NCI-H1930 (cell line): ENCODE measurements around the gene ST6GALNAC1.

ENCODE experiments used
- DNase-seq, 2 experiments: peaks; one replicate each; lab custom pipeline; 2025; lab: John Stamatoyannopoulos, UW

ST6GALNAC1 gene

DNA sequence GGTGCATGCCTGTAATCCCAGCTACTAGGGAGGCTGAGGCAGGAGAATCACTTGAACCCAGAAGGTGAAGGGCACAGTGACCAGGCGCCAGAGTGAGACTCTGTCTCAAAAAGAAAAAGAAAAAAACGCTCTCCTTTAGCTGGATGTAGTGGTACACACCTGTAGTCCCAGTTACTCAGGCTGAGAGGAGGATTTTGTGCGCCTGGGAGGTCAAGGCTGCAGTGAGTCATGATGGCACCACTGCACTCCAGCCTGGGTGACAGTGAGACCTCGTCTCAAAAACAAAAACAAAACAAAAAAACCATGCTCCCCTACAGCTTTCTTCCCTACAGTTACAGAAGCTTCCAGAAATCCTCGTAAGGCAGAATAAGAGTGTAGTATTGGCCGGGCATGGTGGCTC lies 33.1 kb upstream of the ST6GALNAC1 start:
- DNase-seq = no peak

DNA sequence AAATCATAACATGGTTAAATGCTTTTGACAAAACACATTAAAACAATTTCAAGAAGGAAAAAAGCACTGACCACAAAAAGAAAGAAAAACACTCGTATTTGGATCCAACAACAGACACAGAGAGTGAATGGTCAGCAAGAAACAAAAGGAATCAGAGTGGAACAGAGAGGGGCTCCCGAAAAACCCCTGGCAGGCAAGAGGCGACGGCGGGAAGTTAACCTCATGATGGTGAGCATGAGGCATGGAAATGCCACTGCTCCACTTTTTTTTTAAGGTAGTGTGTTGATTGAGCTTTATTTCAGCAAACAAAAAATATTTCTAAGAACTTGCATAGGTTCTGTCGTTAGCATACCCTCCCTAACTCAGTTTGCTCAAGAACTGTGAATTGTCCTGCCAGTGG lies 32.1 kb upstream of the ST6GALNAC1 start:
- DNase-seq = no peak

DNA sequence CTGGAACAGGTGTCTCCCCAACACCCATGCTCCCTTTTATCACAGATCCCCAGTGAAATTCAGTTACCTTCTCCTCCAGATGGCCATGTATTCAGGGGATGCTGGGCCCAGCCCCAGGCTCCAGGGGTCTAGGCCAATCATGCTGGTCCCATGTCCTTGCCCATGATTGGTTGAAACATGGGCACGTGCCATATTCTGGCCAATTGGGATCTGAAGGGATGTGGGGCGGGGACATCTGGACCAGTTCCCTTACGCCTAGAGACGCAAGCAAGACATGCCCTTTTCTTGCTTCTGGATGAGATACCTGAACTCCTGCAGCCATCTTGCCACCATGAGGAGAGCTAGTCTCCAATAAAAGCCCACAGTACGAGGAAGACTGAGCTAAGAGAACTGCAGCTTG lies 31.0 kb upstream of the ST6GALNAC1 start:
- no peak for DNase-seq

DNA sequence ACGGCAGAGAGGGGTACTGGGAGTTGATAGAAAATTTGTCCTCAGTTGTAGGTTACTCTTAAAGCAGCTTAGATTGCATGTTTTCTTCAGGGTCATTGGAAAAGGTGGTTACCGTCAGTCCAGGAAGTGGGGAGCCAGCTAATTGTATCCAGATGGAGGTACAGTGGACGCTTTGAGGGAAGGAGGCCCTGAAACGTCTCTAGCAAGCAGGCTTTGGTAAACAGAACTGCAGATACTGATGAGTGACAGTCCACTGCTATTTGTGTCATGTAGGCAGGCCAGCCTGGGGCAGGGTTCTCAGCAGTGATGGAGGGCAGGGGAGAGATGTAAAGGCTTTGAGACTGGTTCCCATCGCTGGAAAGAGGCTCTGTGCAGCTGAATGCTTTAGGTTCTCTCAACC lies 30.2 kb upstream of the ST6GALNAC1 start:
- DNase-seq = no peak

DNA sequence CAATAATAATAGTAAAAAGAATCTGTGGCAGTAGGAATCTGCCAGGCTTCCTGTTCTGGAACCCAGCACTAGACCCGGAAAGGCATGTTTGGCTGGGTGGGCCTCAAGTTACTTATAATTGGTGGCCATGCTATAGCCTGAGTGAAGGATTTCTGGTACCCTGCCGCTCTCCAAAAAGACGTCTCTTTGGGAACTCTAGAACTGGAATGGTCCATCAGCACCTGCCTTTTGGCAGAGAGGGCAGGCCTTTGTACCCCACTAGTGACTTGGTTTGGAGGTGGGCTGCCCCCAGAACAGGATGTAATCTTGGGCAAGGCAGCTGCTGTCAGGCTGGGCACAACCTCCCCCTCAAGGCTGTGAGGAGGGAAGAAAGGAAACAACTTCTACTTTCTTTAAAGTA lies 29.3 kb upstream of the ST6GALNAC1 start:
- DNase-seq = no peak

DNA sequence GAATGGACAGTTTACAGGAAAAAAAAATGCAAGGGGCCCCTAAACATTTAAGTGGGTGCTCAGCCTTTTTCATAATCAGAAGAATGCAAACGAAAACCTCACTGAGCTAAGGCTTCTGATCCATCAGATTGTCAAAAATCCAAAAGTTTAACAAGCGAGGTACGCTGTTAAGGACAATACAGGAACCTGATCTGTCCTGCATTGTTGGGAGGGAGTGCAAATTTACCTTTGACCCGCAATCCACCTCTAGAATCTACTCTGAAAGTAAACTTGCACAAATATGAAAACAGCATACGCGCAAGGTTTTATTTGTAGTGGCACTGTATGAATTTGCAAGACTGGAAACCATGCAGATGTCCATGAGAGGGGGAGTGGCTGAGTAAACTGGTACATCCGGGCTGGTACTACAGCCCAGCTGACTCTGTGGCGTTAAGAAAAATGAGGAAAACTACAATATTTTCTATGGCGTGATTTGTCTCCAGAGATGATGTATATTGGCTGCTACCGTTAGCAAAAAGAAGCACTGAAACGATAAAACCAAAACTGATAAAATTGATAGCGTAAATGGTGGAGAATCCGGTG lies 28.8 kb upstream of the ST6GALNAC1 start:
- no peak for DNase-seq

DNA sequence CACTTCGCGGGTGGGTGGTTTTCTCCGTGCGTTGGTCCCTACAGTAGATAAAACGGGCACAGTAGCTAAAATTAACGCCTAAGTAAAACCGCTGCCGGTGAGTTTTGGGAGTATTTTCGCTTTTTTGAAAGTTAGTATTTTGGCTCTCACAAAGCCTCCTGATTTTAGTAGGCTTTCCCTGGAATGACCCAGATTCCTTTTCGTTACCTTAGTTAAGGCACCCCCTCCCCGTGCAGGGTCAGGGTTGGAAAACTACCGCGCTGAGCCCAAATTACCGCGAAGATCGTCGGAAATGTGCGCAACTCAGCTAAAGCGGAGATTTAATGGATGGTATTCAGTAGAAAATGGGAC lies 28.3 kb upstream of the ST6GALNAC1 start:
- no peak for DNase-seq

DNA sequence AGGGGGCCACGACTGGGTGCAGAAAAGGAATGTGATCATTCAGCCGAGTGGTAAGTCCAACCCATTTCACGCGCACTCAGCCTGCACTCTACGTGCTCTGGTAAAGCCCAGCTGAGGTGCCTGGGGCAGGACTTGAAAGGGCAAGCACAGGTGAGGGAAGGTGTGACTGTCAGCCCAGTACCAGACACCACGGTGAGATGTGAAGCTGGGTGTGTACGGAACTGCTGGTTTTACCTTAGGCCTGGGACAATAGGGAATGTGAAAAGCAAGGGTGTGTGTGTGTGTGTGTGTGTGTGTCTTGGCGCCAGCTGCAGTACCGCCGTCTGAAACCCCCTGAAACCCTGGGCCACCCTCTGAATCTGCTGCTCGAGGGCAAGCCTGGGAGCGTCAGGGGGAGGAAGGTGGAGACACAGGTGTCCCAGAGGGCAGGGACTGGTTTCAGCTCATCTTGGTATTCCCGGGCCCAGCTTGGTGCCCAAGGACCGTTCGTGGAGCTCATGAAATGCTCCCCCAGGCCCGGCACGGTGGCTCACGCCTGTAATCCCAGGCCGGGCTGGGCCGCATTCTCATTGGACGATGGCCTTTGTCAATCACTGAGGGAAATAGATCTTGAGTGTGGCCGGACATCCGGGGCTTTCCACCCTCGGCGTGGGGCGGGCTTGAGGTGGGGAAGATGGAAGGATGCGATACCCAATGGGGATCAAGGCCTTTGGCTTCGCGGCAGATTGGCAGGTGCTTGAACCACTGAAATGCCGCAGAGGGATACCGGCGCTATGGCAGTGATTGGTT lies 27.8 kb upstream of the ST6GALNAC1 start:
- DNase-seq = peak; percentile 99 to 100

DNA sequence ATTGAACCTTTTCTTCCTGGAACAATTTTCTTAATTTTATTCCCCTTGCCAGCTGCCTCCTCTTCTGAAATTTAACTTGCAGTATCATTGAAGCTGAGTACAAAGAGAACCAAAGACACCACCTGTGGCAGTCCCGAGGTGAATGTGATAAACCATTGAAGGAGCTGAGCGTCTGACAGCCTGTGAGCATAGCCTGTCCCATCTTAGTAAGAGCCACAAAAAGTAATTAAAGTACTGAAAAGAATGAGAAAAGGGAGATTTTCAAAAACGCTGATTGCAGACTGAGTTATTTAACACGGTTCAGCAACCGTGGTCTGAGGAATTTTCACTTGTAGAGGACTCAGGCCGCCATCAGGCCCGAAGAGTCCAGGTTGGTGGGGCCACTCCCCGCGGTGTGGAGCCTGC lies 27.2 kb upstream of the ST6GALNAC1 start:
- DNase-seq = no peak

DNA sequence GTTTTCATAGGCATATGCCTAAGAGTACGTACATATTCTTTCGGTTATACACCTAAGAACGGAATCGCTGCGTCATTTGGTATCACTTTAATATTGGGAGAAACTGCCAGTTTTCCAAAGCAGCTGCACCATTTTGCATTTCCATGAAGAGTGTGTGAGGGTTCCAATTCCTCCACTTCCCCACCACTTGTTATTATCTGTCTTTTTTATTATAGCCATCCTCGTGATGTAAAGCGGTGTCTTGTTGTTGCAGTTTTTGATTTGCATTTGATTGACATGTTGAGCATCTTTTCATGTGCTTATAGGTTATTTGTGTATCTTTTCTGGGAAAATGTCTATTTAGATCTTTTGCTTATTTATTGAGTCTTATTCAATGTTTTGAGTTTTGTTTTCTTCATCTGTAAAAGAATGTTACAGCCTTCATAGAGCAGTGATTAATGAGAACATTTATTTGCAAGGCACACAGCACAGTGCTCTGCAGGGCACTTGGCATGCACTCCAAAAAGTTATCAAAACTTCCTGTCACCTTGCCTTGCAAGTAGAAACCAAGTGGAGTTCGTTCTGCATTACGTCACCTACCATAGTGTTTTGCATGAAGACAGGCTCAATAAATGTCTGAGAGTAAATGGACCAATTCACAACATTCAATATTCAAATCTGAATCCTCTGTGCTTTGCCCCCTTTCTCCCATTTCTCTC lies 26.6 kb upstream of the ST6GALNAC1 start:
- DNase-seq = no peak

DNA sequence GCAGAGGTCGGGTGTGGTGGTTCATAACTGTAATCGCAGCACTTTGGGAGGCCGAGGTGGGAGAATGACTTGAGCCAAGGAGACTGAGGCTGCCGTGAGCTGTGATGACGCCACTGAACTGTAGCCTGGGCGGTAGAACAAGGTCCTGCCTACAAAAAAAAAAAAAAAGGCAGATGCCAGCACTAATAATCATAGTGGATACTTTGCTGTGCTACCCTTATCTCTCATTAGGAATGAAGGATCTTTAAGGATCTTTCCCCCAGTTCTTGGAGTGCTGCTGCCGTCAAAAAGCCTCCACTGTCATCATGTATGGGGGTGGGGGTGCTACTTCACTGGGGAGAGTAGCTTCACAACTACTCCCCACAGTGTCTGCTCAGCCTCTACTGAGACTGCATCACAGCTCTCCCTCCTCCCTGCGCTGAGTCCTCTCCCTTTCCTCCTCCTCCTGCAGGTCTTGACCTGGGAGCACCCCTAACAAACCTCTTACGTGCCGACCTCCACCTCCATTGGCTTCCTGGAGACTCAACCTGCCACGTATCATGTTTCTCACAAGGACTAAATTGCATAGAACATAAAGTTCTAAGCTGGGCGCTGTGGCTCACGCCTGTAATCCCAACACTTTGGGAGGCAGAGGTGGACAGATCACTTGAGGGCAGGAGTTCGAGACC lies 24.4 kb upstream of the ST6GALNAC1 start:
- DNase-seq = no peak

DNA sequence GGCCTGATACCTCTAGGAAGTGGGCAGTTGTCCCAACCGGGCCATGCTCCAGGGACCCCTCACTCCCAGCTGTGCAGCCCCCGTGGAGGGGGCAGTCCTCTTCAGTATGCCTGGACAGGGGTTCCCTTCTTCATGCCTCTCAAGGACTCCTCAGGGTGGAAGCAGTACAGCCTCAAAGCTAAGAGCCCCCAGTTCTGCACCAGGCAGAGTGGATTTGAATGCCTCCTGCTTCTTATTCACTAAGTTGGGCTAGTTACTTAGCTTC lies 23.9 kb upstream of the ST6GALNAC1 start:
- DNase-seq = no peak

DNA sequence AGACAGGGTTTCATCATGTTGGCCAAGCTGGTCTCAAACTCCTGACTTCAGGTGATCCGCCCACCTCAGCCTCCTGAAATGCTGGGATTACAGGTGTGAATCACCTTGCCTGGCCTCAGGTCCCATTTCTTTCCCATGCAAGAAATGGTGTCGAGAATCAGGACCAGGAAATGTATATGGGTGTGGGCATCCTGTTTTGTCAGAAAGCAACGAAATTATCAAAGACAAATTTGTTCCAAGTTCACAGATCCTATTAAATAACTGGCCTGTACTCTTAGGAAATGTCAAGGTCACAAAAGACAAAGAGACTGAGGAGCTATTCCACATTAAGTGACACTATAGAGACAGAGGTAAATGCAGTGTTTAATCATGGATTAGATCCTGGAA lies 17.1 kb upstream of the ST6GALNAC1 start:
- no peak for DNase-seq

DNA sequence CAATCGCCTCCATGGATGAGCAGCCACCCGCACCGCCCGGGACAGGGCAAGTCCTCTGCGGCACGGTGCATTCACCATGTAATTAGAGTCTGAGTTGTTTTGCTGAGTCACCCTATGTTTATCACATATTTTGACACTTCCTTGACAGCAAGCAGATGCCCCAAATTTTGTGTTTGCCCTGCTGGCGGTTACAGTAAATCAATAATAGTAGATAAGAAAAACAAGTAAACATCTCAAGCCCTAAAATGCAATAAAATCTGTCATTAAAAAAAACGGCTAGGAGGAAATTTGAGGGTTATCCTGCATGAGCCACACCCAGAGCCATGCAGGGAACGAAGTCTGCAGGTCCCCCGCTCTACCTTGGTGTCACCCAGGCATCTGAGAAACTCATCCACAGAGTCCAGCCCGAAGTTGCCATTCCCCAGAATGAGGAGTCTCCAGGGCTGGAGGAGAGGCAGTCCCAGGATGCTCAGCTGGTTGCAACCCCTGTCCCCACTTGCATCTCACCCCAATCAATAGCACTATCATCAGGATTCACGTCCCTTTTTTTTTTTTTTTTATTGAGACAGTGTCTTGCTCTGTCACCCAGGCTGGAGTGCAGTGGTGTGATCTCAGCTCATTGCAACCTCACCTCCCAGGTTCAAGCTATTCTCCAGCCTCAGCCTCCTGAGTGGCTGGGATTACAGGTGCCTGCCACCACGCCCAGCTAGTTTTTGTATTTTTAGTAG lies 16.5 kb upstream of the ST6GALNAC1 start:
- DNase-seq = no peak

DNA sequence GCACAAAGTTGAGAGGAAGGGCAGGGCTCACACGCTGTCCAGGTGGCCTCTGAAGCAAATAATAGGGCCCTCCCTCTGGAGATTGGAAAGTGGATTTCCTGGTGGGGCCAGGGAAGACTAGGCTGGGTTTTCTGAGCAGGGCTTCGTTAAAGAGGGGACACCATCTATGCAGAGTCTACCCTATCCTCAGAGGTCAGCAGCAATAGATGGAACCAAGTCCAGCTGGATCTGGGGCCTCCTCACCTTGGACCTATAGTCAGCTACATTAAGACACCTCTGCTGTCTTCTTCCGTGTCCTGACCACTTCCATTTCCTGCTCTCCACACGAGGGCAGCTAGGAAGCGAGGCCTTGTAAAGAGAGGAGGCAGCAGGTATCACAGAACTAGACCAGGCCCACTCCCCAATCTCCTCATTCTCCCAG lies 14.7 kb upstream of the ST6GALNAC1 start:
- no peak for DNase-seq

DNA sequence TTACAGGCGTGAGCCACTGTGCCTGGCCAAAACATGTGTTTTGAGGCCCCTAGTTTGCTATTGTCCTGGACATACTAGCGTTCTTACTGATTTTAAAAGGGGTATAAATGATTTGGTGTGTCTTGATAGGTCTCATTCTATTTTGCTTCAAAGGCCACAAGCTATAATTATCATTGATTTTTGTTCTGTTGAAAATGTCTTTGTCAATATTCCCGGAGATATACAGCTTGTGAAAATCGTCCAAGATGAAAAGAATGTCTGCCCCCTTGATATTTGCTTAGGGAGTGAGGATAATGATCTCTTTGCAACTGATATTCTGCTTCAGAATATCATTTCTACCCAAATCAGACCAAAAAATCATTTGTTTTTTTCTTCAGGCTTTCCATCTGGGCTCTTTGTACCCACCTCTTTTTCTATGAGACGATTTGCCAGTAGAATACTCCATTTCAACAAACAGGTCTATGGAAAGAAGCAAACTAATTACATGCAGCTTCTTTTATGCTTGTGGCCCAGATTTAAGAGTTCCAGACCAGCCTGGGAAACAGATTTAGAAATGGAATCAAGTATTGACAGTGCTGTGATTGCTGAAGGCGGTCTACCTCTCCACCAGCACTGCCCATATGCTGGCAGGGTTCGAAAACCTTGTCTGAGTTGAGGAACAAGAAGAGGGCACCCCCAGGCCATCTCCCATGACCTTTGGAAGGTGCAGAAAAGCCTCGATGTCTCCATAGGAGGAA lies 14.1 kb upstream of the ST6GALNAC1 start:
- DNase-seq = no peak

DNA sequence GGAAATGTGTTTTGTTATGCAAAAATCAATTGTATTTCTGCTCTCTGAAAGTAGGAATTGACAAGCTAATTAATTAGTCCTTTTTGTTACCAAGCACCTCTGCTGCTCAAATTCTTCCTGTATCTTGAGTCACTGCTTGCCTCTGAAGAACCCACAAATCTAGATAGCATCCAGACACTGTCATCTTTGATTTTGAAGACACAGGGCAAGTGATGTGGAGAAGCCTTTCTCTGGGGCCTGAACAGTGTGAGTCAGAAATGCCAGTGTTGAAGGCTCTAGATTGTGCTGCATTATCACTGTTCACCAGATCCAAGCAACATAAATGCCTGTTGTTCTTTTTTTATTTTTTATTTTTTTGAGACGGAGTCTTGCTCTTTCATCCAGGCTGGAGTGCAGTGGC lies 10.9 kb upstream of the ST6GALNAC1 start:
- DNase-seq = no peak

DNA sequence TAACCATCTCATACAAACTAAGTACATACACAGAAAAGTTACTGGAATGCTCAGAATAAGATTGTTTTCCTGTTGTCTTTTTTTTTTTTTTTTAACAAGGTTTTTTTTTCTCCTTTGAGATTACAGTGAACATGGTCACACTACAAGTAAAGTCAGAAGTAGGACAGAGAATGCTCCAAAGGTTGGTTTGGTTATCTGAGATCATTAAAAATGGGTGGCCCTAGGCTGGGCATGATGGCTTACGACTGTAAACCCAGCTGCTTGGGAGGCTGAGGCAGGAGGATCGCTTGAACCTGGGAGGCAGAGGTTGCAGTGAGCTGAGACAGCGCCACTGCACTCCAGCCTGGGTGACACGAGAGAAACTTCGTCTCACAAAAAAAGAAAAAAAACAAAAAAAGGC lies 6.9 kb upstream of the ST6GALNAC1 start:
- no peak for DNase-seq

DNA sequence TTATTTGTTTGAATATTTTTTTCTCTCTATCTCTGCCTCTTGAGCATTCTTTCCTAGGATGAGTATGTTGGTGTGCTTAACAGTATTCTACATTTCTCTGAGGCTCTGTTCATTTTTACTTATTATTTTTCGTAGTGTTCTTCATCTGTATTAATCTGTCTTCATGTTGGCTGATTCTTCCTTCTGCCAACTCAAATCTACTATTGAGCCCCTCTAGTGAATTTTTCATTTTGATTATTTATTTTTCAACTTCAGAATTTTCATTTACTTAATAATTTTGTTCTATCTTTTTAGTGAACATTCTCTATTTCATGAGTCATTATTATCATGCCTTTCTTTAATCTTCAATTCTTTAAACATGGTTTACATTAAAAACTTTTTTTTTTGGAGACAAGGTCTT lies 3.2 kb upstream of the ST6GALNAC1 start:
- DNase-seq = no peak

DNA sequence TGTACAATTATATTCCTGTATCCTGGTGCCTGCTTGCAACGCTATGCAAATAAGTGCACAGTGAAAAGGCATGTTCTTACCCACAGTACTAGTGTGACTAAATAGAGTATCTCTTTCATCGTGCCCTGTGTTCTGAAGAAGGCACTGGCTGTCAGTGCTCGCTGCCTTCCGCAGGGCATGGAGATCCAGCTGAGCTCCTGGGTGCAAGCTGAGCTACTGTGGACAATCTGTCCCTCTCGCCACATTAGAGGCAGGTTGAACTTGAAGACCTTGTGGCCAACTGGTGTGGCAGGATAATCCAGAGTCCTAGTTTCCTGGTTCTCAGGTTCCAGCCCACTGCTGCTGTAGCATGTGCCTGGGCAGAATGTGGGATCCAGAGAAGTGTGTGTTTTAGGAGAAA lies 1.9 kb upstream of the ST6GALNAC1 start:
- no peak for DNase-seq

DNA sequence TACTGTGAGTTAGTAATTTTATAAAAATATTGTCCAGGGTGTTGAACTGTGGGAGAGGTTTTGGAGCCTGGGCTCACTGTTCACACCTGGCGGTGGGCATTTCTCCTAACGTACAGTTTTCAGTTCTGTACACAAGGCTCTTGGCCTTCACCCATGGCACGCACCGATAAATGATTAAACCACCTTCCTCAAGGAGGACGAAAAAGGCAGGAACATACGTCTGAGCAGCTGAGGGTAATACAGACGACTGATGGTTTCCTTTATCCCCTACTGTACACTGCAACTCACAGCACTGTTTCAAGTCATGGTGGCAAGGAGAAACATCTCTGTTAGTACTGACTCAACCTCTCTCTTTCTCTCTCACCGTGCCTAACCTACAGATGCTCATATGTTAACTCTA lies 1.4 kb upstream of the ST6GALNAC1 start:
- no peak for DNase-seq

DNA sequence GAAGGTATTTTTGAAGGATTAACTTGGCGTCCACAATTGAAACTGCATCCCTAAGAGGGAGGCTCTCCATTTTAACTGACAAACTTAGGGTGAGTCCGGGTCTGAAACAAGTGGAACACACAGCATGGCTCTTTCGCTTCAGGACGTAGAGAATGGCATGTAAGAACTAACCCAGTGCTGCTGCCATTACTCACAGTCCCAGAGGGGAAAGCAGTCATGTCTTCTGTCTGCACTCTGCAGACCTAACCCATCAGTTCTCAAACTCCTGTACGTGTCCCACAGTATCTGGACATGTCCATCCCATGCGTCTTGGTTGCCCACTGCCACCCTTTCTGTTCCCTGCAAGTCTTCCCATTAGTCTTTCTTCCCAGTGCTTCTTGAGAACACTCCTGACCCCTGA lies 563 bp downstream of the ST6GALNAC1 start:
- no peak for DNase-seq
